HFF-Myc (cell line): ENCODE results near the gene HTR1E.

Experiments used
- DNase-seq: peaks from one replicate; pipeline ENCODE4 v3.0.0-alpha.2; 2011; ENCODE audit warnings: low read depth; ENCODE audit errors: extremely low read depth
- H3K4me3 ChIP-seq: replicated peaks from 2 replicates; pipeline ENCODE4 v1.5.1; 2011; ENCODE audit warnings: low read depth, mild to moderate bottlenecking, control low read depth, low read length
- TF ChIP-seq, protein P1 (sequence below): IDR thresholded peaks from 2 replicates; pipeline ENCODE4 v1.5.1; 2012; ENCODE audit warnings: mild to moderate bottlenecking, low read depth, low read length, control low read depth; ENCODE audit errors: missing control alignments

HTR1E gene

DNA sequence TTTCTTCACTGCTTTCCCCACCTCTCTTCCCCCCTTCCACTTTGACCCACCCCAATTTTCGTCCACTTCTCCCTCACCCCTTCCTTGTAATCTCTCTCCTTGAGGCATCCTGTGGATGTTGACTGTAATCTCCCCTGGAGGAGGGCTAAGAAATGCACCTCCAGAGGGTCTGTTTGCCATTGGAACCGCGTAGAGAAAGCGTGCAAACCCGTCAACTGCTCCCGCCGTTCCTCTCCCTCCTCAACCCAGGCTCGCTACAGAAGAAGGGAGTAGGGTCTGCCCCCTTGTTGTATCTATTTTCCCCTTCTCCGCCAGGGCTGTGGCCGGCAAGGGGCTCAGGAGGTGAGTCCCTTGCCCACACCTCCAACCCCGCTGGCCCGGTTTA is 502 bp upstream of the HTR1E start:
- DNase-seq, result no peak
- TF ChIP-seq, protein P1, sequence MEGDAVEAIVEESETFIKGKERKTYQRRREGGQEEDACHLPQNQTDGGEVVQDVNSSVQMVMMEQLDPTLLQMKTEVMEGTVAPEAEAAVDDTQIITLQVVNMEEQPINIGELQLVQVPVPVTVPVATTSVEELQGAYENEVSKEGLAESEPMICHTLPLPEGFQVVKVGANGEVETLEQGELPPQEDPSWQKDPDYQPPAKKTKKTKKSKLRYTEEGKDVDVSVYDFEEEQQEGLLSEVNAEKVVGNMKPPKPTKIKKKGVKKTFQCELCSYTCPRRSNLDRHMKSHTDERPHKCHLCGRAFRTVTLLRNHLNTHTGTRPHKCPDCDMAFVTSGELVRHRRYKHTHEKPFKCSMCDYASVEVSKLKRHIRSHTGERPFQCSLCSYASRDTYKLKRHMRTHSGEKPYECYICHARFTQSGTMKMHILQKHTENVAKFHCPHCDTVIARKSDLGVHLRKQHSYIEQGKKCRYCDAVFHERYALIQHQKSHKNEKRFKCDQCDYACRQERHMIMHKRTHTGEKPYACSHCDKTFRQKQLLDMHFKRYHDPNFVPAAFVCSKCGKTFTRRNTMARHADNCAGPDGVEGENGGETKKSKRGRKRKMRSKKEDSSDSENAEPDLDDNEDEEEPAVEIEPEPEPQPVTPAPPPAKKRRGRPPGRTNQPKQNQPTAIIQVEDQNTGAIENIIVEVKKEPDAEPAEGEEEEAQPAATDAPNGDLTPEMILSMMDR, result no peak
- no peak overlapping the region for H3K4me3 ChIP-seq

DNA sequence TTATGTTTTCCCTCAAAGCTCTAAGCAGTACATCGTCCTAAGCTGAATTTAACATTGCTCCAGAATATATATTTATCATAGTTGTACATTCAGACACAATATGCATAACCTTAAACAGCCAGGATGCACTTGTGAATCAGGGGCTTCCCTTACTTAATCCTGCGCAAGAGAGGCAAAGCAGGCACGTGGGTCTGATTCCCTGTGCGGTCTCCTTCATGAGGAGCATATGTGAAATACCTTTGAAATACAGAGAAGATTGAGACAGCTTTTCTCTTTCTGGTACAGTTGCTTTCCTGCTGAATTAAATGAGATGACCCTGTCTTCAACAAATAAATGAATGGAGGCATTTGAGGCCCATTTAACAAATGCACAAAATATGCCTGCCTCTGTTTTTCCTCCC is 1.5 kb downstream of the HTR1E start:
- DNase-seq, result no peak
- no peak overlapping the region for H3K4me3 ChIP-seq
- TF ChIP-seq, protein P1, result no peak

DNA sequence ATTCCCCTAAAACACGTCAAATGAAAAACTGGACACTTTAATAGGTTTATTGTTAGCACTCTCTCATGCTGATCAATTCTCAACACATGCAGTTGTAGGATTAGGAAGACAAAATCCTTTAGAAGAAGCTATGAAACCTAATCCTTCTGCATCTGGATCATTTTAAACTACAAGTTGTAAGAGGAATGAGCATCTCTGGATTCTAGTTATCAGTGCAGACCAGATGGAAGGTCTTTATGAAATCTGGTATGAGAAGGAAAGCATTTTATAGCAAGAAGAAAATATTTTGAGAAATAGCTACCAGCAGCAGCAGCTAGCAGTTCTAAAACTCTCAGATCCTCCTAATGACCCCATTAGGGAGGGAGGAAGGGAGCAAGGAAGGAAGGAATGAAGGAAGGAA is 4.1 kb downstream of the HTR1E start:
- DNase-seq, result no peak
- TF ChIP-seq, protein P1, result no peak
- no peak overlapping the region for H3K4me3 ChIP-seq

DNA sequence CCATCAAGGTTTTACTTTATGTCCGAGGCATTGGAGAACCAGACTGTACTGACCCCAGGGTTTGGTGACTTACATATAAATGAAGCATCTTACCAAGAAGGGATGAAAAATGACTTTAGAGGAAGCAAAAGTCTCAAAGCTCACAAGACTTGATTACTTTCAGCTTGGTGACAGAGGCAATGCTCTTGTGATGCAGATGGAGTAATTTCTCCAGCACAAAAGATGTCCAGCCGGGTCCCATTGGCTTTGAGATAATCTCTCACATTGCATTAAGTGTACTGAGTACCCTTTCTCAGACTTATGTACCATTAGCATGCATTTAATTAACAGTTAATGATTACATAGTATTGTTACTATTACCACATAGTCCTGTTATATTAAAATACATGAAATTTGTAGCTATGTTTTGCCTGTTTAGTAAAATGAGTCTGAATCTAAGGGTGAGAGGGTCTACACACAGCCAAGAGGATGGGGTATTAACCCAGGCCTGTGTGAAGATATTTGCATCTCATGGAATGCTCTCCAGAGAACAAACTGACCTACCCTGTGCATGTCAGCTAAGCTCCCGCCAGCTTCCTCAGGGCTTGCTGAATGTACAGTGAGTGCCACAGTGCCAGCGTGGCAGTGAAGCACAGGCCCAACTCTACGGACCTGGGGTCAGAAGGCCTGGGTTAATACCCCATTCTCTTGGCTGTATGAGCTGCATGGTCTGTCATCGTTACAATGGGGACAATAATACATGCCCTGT is 5.6 kb downstream of the HTR1E start:
- DNase-seq, result no peak
- TF ChIP-seq, protein P1, result no peak
- H3K4me3 ChIP-seq, result no peak overlapping the region

DNA sequence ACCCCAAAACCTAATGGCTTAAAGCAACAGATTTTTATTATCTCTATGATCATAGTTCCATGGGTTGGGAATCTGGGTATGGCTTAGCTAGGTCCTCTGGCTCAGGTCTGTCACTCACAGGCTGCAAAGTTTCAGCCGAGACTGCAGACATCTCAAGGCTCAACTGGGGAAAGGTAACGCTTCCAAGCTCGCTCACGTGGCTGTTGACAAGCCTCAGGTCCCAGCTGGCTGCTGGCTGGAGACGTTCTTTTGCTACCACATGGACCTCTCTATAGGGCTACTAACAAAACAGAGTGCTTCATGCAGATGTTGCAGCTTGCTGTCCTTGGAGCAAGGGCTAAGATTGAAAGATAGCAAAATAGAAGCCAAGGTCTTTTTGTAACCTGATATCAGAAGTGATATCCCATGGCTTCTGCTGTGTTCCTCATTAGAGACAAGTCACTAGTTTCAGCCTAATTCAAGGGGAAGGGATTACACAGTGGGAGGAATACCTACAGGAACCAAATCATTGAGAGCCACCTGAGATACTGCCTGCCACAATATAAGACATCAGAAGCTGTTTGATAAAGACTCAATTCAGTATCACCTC is 6.6 kb downstream of the HTR1E start:
- no peak for DNase-seq
- TF ChIP-seq, protein P1, result no peak
- H3K4me3 ChIP-seq, result no peak overlapping the region

DNA sequence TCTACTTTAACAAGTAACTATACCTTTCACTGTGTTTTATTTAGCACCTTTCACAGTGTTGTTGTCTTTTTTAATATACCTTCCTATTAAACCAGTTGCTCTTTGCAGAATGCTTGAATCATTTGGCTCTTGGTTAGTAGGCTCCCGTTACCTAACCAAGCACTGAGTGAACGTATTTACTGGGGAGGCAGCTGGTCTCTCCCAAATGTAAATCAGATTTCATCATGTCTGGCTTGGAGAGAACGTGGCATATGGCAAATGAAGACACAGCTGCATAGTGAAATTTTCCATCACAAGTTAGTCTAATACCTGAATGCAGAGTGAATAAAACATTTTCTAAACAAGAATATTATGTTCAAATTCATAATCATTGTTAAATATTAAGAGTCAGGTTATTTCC is 12.4 kb downstream of the HTR1E start:
- H3K4me3 ChIP-seq, result no peak overlapping the region
- DNase-seq, result no peak
- TF ChIP-seq, protein P1, result no peak
